SK-N-SH treated with all-trans-retinoic acid at 6 μM for 48 hours (cell line): ENCODE data around the gene MBD5.

Experiments used
- ATAC-seq: fragments of 200-7000 bp; cut with Tn5 transposase; 3 replicates; pipeline ENCODE4 v1.9.1; 2020; ENCODE audit warnings: mild to moderate bottlenecking, moderate library complexity
- ARNTL ChIP-seq: fragments of 450-650 bp; formaldehyde crosslinking; IDR thresholded peaks from 2 replicates; pipeline ENCODE4 v1.5.0; 2020; ENCODE audit warnings: low read depth, mild to moderate bottlenecking, moderate library complexity, borderline replicate concordance
- BACH2 ChIP-seq: fragments of 250-450 bp; sonication (Bioruptor Pico); IDR thresholded peaks from 2 replicates; pipeline ENCODE4 v1.9.0; 2021; ENCODE audit warnings: mild to moderate bottlenecking, borderline replicate concordance
- CREB5 ChIP-seq: fragments of 250-450 bp; sonication (Bioruptor Pico); IDR thresholded peaks from 2 replicates; pipeline ENCODE4 v1.5.1; 2020; ENCODE audit warnings: low read depth, mild to moderate bottlenecking, moderate library complexity
- CSDC2 ChIP-seq: fragments of 250-450 bp; sonication (Bioruptor Pico); IDR thresholded peaks from 2 replicates; pipeline ENCODE4 v1.5.0; 2020; ENCODE audit warnings: mild to moderate bottlenecking, moderate library complexity
- CSRNP3 ChIP-seq: fragments of 250-450 bp; sonication (Bioruptor Pico); IDR thresholded peaks from 2 replicates; pipeline ENCODE4 v1.5.1; 2021; ENCODE audit warnings: mild to moderate bottlenecking, moderate library complexity
- ESRRG ChIP-seq: fragments of 250-450 bp; sonication (Bioruptor Pico); IDR thresholded peaks from 2 replicates; pipeline ENCODE4 v1.6.1; 2021; ENCODE audit warnings: mild to moderate bottlenecking
- GLIS3 ChIP-seq: fragments of 250-450 bp; sonication (Bioruptor Pico); IDR thresholded peaks from 2 replicates; pipeline ENCODE4 v1.5.0; 2020; ENCODE audit warnings: mild to moderate bottlenecking, moderate library complexity
- ISL1 ChIP-seq: fragments of 250-450 bp; sonication (Bioruptor Pico); IDR thresholded peaks from 2 replicates; pipeline ENCODE4 v2.1.2; 2022; ENCODE audit warnings: mild to moderate bottlenecking, moderate library complexity
- OSR1 ChIP-seq: fragments of 250-450 bp; sonication (Bioruptor Pico); IDR thresholded peaks from 2 replicates; pipeline ENCODE4 v1.8.0; 2022; ENCODE audit warnings: moderate library complexity, mild to moderate bottlenecking, inconsistent platforms
- PATZ1 ChIP-seq: fragments of 250-450 bp; sonication (Bioruptor Pico); IDR thresholded peaks from 2 replicates; pipeline ENCODE4 v1.8.0; 2020; ENCODE audit warnings: mild to moderate bottlenecking, moderate library complexity, borderline replicate concordance
- POU6F1 ChIP-seq: fragments of 250-450 bp; sonication (Bioruptor Pico); IDR thresholded peaks from 2 replicates; pipeline ENCODE4 v1.8.0; 2021; ENCODE audit warnings: low read depth, mild to moderate bottlenecking, moderate library complexity, borderline replicate concordance
- PPARA ChIP-seq: fragments of 250-450 bp; sonication (Bioruptor Pico); IDR thresholded peaks from 2 replicates; pipeline ENCODE4 v1.5.0; 2020; ENCODE audit warnings: mild to moderate bottlenecking, borderline replicate concordance
- RARB ChIP-seq: fragments of 250-450 bp; sonication (Bioruptor Pico); IDR thresholded peaks from 2 replicates; pipeline ENCODE4 v1.8.0; 2021; ENCODE audit warnings: mild to moderate bottlenecking, moderate library complexity
- SNAI2 ChIP-seq: fragments of 250-450 bp; sonication (Bioruptor Pico); IDR thresholded peaks from 2 replicates; pipeline ENCODE4 v1.5.0; 2020; ENCODE audit warnings: mild to moderate bottlenecking, moderate library complexity
- TOX ChIP-seq: fragments of 250-450 bp; sonication (Bioruptor Pico); IDR thresholded peaks from 2 replicates; pipeline ENCODE4 v1.8.0; 2021; ENCODE audit warnings: mild to moderate bottlenecking, moderate library complexity, borderline replicate concordance
- TSHZ2 ChIP-seq: fragments of 250-450 bp; sonication (Bioruptor Pico); IDR thresholded peaks from 2 replicates; pipeline ENCODE4 v1.5.0; 2020; ENCODE audit warnings: mild to moderate bottlenecking, moderate library complexity
- ZC3H10 ChIP-seq: fragments of 250-450 bp; sonication (Bioruptor Pico); IDR thresholded peaks from 2 replicates; pipeline ENCODE4 v1.5.1; 2021; ENCODE audit warnings: mild to moderate bottlenecking, moderate library complexity
- ZFP3 ChIP-seq: fragments of 250-450 bp; sonication (Bioruptor Pico); IDR thresholded peaks from 2 replicates; pipeline ENCODE4 v1.5.0; 2020; ENCODE audit warnings: mild to moderate bottlenecking, moderate library complexity
- ZFP30 ChIP-seq: fragments of 450-650 bp; formaldehyde crosslinking; IDR thresholded peaks from 2 replicates; pipeline ENCODE4 v1.5.0; 2022; ENCODE audit warnings: mild to moderate bottlenecking, moderate library complexity
- ZNF565 ChIP-seq: fragments of 450-650 bp; formaldehyde crosslinking; conservative IDR thresholded peaks from 2 replicates; pipeline ENCODE4 v1.5.0; 2020; ENCODE audit warnings: low read depth, mild to moderate bottlenecking, moderate library complexity
- ZNF70 ChIP-seq: fragments of 450-650 bp; formaldehyde crosslinking; IDR thresholded peaks from 2 replicates; pipeline ENCODE4 v1.5.0; 2020; ENCODE audit warnings: mild to moderate bottlenecking, moderate library complexity
- ZNF8 ChIP-seq: fragments of 450-650 bp; formaldehyde crosslinking; IDR thresholded peaks from 2 replicates; pipeline ENCODE4 v1.5.0; 2020; ENCODE audit warnings: mild to moderate bottlenecking, moderate library complexity

The MBD5 gene

GRCh38 chr2:148026573-148026972, 5.7 kb downstream of the MBD5 start:
- ATAC-seq: no peak
- TF ChIP-seq ZNF8 (no peak), ZFP30 (no peak), OSR1 (CRISPR knock-in tag) (no peak), ZNF565 (no peak), BACH2 (no peak), ZNF70 (CRISPR knock-in tag) (no peak), ARNTL (CRISPR knock-in tag) (no peak), CSDC2 (CRISPR knock-in tag) (no peak), PPARA (no peak)

- TF ChIP-seq PATZ1 (CRISPR knock-in tag): no peak
- TF ChIP-seq PPARA: no peak
- TF ChIP-seq RARB (CRISPR knock-in tag): no peak
- ATAC-seq: peak; percentile 52; the same call in 2 of the 3 replicates
Observed at GRCh38 chr2:148027822-148028221, 6.9 kb downstream of the MBD5 start.

- ATAC-seq: no peak
- TF ChIP-seq SNAI2 (CRISPR knock-in tag) (no peak), GLIS3 (CRISPR knock-in tag) (no peak), PPARA (no peak), CSDC2 (CRISPR knock-in tag) (no peak), ESRRG (no peak), POU6F1 (CRISPR knock-in tag) (no peak), ZFP30 (no peak), CSRNP3 (CRISPR knock-in tag) (no peak), ZC3H10 (CRISPR knock-in tag) (no peak), ZNF8 (no peak), TSHZ2 (CRISPR knock-in tag) (no peak), ZNF565 (no peak), ZFP3 (CRISPR knock-in tag) (no peak), BACH2 (no peak), TOX (CRISPR knock-in tag) (no peak), ISL1 (no peak)
Observed at GRCh38 chr2:148028781-148029180, 7.9 kb downstream of the MBD5 start.

GRCh38 chr2:148031152-148031551, 10.3 kb downstream of the MBD5 start:
- ATAC-seq: no peak
- TF ChIP-seq PATZ1 (CRISPR knock-in tag): no peak
- no peak for TF ChIP-seq CREB5 (CRISPR knock-in tag)
- no peak for TF ChIP-seq ZFP30
- TF ChIP-seq CSDC2 (CRISPR knock-in tag): no peak
- TF ChIP-seq ZNF70 (CRISPR knock-in tag): no peak
- no peak for TF ChIP-seq ZNF8
- no peak for TF ChIP-seq ESRRG
- no peak for TF ChIP-seq ISL1
- no peak for TF ChIP-seq ZFP3 (CRISPR knock-in tag)
- no peak for TF ChIP-seq TSHZ2 (CRISPR knock-in tag)
